ENCODE results near the gene OR52K1.

The OR52K1 gene

DNA sequence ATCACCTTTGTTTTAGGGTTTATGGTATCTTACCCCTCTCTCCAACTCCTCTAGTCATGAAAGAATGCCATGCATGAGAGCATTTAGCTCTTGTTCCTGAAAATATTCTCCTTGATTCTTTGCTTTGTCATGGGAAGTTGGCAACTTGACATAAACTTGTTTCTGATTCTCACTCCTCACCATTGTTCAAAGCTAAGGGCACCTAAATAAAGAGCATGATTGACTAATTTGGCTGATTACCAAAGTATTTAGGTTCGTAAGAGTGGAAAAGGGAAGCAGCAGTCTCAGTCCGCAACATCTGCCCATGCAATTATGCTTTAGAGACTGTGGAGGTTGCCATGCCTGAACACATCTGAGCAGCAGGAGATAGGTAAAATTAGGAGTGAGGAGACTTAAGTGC lies 26.4 kb downstream of the OR52K1 start:
- no peak for DNase-seq (ENCODE audit: low read depth)
- TF ChIP-seq, protein P1, sequence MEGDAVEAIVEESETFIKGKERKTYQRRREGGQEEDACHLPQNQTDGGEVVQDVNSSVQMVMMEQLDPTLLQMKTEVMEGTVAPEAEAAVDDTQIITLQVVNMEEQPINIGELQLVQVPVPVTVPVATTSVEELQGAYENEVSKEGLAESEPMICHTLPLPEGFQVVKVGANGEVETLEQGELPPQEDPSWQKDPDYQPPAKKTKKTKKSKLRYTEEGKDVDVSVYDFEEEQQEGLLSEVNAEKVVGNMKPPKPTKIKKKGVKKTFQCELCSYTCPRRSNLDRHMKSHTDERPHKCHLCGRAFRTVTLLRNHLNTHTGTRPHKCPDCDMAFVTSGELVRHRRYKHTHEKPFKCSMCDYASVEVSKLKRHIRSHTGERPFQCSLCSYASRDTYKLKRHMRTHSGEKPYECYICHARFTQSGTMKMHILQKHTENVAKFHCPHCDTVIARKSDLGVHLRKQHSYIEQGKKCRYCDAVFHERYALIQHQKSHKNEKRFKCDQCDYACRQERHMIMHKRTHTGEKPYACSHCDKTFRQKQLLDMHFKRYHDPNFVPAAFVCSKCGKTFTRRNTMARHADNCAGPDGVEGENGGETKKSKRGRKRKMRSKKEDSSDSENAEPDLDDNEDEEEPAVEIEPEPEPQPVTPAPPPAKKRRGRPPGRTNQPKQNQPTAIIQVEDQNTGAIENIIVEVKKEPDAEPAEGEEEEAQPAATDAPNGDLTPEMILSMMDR (IDR thresholded peaks at IDR 0.05; ENCODE audit: control insufficient read depth, extremely low read depth, insufficient read depth): no peak
- H3K4me3 ChIP-seq (ENCODE audit: low read depth, low read length): no peak overlapping the region

DNA sequence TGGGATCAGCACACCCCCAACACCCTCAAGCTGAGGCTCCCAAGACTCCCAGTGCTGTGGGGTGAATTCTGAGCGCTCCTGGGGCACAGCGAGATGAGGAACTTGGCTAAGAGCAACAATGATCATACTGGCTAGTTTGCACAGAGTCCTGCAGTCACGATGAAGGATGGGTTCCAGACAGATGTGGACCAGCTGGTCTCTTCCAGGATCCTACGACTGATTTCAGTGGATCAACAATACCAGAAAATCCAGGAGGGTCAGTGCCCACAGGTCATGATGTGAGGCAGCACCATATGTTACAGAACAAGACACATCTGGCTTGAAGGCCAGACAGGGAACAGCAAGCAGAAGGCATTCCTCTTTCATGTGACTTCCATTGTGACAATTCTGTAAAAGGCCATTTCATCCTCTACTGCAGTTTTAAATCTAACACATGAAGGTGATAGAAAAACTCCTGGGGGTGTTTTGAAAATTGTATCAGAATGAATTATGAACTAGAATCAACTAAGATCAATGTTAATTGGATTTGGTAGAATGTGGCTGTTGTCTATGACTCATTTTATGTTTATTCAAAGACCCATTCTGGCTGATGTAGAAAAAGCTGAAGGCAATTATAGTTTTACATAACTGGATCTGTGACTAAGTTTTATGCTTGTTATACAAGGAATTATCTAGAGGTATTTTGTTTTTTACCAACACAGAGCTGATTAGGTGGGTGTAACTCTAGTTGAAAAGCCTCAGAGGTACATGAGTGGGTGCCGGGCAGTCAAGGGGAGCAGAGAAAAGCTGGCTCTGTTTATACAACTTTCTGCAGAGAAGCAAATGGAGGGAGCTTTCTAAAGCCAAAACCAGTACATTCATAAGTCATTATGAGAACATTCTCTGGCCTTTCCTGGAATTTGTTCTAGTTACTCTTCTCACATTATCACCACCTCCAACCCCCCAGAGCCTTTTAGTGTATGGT lies 29.1 kb downstream of the OR52K1 start:
- DNase-seq (ENCODE audit: low read depth): no peak
- TF ChIP-seq, protein P1 (IDR thresholded peaks at IDR 0.05; ENCODE audit: control insufficient read depth, extremely low read depth, insufficient read depth): no peak

DNA sequence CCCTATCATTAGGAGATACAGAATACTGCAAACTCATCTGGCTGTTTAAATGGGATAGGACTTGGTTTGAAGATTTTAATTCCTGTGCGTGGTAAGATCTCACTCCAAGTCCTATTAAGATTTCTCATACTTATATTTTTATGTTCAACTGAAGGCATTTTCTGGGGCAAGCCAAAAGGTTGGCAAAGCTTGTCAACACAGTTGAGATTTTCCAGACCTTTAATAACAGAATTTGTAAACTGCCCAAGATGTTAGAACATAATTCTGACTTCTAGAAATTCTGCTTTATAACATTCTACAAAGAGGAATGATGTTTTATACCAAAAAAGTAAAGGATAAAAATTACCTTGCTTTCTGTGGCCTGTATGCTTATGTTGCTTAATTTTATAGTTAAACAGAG lies 31.8 kb downstream of the OR52K1 start:
- H3K4me3 ChIP-seq (ENCODE audit: low read depth, low read length): no peak overlapping the region
- TF ChIP-seq, protein P1 (IDR thresholded peaks at IDR 0.05; ENCODE audit: control insufficient read depth, extremely low read depth, insufficient read depth): no peak
- DNase-seq (ENCODE audit: low read depth): no peak

More for the DNA sequence above, 29.1 kb downstream of the OR52K1 start:
- no peak overlapping the region for H3K4me3 ChIP-seq (ENCODE audit: low read depth, low read length)

DNA sequence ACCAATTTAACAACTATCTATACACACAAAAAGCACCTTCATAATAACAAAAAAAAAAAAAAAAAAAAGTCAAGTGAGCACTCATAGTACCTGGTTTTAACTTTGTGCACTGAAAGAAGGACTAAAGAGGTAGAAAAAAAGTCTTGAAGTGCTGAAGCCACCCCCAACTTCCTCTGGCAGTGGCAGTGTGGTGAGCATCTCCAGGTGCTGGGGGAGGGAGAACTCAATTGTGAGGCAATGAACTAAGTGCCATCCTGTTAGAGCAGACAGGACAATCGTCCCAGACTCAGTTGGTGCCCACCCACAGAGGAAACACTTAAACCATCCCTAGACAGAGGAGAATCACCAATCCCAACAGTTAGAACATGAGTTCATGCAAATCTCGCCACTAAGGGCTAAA lies 39.9 kb downstream of the OR52K1 start:
- TF ChIP-seq, protein P1 (IDR thresholded peaks at IDR 0.05; ENCODE audit: control insufficient read depth, extremely low read depth, insufficient read depth): no peak
- no peak for DNase-seq (ENCODE audit: low read depth)
- no peak overlapping the region for H3K4me3 ChIP-seq (ENCODE audit: low read depth, low read length)

DNA sequence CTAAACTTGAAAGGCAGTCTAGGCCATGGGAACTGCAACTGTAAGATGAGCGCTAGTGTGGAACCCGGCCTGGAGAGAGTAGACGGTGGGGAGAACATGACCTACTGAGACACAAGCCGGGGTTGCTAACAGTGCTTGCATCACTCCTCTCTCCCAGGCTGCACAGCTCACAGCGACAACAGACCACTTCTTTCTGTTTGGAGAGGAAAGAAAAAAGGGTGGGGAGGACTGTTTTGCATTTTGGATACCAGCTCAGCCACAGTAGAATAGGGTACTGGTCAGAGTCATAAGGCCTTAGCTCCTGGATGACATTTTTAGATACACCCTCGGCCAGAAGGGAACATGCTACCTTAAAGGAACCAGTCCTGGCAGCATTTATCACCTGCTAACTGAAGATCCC lies 40.3 kb downstream of the OR52K1 start:
- TF ChIP-seq, protein P1 (IDR thresholded peaks at IDR 0.05; ENCODE audit: control insufficient read depth, extremely low read depth, insufficient read depth): no peak
- no peak for DNase-seq (ENCODE audit: low read depth)
- H3K4me3 ChIP-seq (ENCODE audit: low read depth, low read length): no peak overlapping the region

DNA sequence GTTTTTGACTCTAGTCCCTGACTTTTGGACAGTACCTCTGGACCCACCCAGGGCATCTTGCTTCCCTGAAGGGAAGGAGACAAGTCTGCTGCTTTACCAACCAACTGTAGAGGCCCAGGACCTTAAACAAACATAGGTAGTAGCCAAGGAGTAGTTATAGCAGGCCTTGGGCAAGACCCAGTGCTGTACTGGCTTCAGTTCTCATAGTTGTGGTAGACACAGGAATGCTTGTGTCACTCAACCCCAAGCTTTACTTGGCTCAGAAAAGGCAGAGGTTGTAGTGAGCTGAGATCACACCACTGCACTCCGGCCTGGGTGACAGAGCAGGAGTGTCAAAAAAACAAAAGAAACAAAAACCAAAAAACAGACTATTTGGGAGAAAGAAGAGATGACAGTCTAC lies 41.2 kb downstream of the OR52K1 start:
- no peak overlapping the region for H3K4me3 ChIP-seq (ENCODE audit: low read depth, low read length)
- DNase-seq (ENCODE audit: low read depth): no peak
- TF ChIP-seq, protein P1 (IDR thresholded peaks at IDR 0.05; ENCODE audit: control insufficient read depth, extremely low read depth, insufficient read depth): no peak
